ENCODE measurements around the gene GANC.

GANC gene

GRCh38 chr15:42385980-42386700 lies 113.1 kb downstream of the GANC start:
- no peak for DNase-seq

GRCh38 chr15:42387603-42388002 lies 114.6 kb downstream of the GANC start:
- DNase-seq: no peak

- DNase-seq: no peak
Observed at GRCh38 chr15:42392309-42393024, 119.5 kb downstream of the GANC start.

- no peak for DNase-seq
Observed at GRCh38 chr15:42394106-42394505, 121.1 kb downstream of the GANC start.

- no peak for DNase-seq
Observed at GRCh38 chr15:42395838-42396237, 122.8 kb downstream of the GANC start.

GRCh38 chr15:42401544-42402454 lies 128.8 kb downstream of the GANC start:
- no peak for DNase-seq

GRCh38 chr15:42402455-42403205 lies 129.6 kb downstream of the GANC start:
- DNase-seq: no peak

GRCh38 chr15:42403389-42403788 lies 130.4 kb downstream of the GANC start:
- DNase-seq: no peak

GRCh38 chr15:42404461-42405235 lies 131.6 kb downstream of the GANC start:
- no peak for DNase-seq

- no peak for DNase-seq
Observed at GRCh38 chr15:42405863-42406482, 133.0 kb downstream of the GANC start.
